G401 (cell line): Measurements from ENCODE around the gene AP5Z1. TPM values are rescaled to one million over a fixed set of nuclear protein-coding genes. Genes with fewer than 3 reads are reported as not detected.
"Not testable (repeated sequence)": the region's sequence is repeated elsewhere in the genome, so short reads cannot be mapped to it uniquely, and the experiment has no call there.

ENCODE experiments used
- DNase-seq: peaks from one replicate; pipeline ENCODE4 v3.0.0-alpha.2; 2015; ENCODE audit warnings: low spot score
- in situ Hi-C: cut with HindIII; loops from 2 replicates; pipeline ENCODE4 v1.10.0; 2016; ENCODE audit warnings: low sequenced_read_pairs, mixed read lengths
- total RNA-seq: library from RNA; depleted of rRNA; stranded (reverse); fragments of >200 nt; shearing (Covaris generic); gene quantifications from 2 replicates; pipeline ENCODE4 v1.2.3, GENCODE V29; 2014

Gene AP5Z1
- total RNA-seq, 1 experiment from 2014 or later = 53.5 TPM

DNA sequence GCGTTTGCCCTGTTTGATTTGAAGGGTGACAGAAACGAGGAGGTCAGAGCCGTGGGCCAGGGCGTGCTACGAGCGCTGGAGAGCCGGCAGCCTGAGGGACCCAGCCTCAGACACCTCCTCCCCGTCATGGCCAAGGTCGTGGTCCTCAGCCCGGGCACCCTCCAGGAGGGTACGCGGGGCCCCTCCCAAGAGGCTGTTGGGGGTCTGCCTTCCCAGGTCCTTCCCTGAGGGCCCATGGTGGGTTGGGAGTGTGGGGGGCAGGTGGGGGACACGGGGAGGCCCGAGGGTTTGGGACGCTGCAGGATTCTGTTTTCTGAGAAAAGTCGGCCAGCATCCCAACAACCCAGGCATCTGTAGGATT lies 7.8 kb downstream of the AP5Z1 start:
- DNase-seq = no peak
- in situ Hi-C loops = no loop called here

DNA sequence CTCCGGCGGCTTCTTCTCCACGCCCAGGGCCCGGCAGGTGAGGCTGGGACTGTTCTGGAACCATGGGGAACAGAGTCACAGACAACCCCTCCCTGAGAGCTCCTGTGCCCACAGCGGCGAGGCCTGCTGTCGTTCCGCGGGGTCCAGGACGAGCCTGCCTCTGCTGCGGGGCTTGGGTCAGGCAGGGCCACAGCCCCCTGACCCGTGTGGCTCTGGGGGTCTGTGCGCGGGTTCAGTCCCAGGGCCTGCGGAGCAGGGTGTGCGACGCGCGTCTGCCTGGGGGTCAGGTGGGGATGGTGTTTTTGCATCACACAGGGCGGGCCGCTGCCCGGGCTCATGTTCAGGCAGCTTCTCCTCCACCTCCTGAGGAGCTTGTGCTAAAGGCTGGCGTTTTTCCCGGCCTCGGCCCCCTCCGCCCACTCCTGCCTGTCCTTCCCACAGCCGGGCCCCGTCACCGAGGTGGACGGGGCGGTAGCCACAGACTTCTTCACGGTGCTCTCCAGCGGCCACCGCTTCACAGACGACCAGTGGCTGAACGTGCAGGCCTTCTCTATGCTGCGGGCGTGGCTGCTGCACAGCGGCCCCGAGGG lies 8.4 kb downstream of the AP5Z1 start:
- in situ Hi-C loops = no loop called here
- no peak for DNase-seq

DNA sequence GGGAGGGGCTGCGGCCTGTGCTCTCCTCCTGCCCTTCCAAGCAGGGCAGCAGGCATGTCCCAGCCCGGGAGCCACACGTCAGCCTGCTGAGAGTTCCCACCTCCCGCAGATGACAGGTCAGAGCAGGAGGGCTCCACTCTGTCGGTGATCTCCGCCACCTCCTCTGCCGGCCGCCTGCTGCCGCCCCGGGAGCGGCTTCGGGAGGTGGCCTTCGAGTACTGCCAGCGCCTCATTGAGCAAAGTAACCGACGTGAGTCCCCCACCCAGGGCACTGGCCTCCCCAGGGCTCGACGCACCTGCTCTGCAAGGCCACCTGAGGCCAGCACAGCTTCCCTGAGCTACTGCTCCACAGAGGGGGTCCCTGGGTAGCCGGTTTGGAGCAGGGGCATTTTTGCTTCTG lies 9.4 kb downstream of the AP5Z1 start:
- no peak for DNase-seq
- in situ Hi-C loops = no loop called here

DNA sequence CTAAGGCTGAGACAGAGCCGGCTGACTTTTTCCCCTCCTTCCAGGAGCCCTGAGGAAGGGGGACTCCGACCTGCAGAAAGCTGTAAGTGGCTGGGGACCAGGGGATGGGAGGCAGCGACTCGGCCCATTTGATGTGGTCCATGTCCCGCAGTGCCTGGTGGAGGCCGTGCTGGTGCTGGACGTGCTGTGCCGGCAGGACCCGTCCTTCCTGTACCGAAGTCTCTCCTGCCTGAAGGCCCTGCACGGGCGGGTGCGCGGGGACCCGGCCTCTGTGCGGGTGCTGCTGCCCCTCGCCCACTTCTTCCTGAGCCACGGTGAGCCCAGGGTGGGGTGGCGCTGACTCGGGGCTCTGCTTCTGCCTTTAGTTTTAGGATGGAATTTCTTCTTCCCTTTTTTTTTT lies 9.9 kb downstream of the AP5Z1 start:
- in situ Hi-C loops = no loop called here
- no peak for DNase-seq

DNA sequence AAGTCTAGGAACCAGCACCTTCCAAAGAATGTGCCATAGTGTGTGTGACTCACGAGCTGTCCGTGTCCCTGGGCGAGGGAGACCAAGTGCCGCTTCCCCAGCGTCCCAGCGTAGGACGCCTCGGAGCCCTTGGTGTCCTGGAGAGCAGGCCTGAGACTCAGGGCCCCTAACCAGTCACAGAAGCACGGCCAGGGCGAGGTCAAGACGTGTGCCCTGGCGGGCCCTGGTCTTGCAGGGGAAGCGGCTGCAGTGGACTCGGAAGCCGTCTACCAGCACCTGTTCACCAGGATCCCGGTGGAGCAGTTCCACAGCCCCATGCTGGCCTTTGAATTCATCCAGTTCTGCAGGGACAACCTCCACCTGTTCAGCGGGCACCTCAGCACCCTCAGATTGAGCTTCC lies 10.6 kb downstream of the AP5Z1 start:
- DNase-seq = no peak
- in situ Hi-C loops = no loop called here

DNA sequence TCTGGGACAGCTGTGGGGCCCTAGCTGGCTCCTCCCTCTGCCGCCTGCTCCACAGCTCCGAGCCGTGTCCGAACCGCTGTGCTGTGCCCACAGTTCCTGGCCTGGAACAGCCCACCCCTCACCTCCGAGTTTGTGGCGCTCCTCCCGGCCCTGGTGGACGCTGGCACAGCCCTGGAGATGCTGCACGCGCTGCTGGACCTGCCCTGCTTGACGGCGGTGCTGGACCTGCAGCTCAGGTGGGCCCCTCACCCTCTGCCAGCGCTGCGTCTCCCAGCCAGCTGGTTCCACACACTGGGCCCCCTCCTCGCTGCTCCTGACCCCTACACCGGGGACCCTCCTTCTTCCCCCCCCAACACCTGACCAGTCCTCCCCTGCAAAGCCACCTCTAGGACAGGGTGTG lies 12.1 kb downstream of the AP5Z1 start:
- in situ Hi-C loops = no loop called here

DNA sequence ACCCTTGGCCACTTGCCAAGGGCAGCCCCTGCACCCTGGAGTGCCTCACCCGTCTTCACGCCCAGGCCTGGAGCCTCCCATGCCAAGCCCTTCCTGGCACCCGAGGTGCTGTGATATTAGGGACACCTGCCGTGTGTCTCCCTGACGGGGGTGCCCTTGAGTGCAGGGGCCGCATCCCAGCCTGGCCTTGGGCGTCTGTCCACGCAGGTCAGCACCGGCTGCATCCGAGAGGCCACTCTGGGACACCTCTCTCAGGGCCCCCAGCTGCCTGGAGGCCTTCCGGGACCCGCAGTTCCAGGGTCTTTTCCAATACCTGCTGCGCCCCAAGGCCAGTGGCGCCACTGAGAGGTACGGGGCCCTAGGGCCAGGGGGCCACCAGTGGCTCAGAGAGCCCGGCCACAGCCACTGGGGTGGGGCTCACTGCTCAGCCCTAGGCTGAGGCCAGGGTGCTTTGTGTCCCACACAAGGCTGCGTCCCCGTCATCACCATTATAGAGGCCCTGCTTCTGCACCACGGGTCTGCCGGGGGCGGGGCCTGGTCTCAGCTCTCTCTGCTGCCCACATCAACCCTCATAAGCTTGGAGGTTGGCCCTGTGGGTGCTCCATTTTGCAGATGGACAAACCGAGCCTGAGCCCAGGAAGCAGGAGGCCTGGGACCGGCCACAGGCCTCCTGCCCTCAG lies 12.7 kb downstream of the AP5Z1 start:
- in situ Hi-C loops = no loop called here

More for the DNA sequence above, 12.1 kb downstream of the AP5Z1 start:
- no peak for DNase-seq

DNA sequence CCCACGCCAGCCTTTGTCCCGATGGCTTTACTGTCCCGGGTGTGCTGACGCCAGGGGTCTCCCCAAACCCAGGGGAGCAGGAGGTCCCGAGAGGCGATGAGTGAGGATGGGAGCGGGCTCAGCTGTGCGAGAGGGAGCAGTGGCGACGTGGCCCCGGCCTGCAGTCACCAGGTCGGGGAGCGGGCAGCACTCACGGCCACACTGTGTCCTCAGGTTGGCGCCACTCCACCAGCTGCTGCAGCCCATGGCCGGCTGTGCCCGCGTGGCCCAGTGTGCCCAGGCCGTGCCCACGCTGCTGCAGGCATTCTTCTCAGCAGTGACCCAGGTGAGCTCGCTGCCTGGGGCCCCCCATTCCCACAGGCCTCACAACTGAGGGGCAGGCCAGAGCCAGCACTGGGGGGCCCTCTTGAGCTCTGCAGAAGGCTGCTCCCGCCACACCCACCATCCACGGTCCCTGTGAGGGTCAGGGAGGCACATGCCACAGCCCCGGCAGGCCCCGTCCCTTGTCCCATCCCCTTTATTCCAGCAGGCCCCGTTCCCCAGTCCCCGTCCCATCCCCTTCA lies 13.3 kb downstream of the AP5Z1 start:
- in situ Hi-C loops = no loop called here
- no peak for DNase-seq

More for the DNA sequence above, 12.7 kb downstream of the AP5Z1 start:
- DNase-seq = no peak

DNA sequence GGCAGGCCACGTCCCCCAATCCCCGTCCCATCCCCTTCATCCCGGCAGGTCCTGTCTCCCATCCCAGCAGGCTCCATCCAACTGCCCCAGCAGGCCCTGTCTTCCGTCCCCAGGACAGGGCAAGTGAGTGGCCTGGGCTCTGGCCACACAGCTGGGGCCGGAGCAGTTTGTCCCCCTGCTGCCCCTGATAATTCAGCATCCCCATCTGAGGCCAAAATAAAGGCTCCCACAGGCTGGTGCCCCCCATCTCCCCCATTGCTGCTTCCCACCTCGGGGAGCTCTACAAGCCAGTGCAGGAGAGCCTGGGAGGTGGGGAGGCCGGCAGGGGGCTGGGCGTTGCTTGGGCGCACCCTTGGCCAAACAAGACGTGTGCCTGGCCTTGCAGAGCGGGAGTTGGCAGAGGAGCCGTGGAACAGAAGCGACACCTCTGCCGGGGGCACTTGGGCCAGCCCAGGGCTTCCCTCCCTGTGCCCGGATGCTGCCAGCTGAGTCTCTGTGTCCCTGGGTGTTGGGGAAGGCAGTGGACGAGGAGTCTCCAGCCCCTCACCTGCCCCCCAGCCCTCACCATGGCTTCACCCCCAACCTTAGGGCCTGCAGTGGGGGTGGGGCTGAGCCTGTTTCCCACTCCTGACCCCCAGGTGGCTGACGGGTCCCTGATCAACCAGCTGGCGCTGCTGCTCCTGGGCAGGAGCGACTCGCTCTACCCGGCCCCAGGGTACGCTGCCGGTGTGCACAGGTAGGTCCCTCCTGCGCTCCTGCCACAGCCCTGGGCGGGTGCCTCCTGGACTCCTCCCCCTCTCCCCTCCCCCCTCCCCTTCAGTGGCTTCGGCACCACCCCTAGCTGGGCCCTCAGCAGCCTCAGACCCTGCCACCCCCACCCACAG lies 14.0 kb downstream of the AP5Z1 start:
- in situ Hi-C loops = no loop called here
- DNase-seq = no peak

DNA sequence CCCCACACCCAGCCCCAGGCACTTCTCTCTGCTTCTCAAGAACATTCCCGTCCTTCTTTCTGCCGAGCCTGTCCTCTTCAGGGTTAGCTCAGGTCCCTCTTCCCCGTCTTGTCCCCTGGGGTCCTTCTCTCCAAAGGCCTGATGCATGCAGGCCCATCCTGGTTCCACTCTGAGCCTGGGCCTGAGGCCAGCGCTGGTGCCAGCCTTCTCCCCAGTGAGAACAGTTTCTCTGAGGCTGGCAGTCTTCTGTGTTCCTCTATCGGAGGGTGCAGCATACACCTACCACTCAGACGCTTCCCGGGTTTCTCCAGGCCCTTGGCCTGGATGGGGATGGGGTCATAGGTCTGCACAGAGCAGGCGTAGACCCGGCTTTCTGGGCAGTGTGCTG lies 14.6 kb downstream of the AP5Z1 start:
- in situ Hi-C loops = no loop called here
- peak; percentile 45 for DNase-seq

DNA sequence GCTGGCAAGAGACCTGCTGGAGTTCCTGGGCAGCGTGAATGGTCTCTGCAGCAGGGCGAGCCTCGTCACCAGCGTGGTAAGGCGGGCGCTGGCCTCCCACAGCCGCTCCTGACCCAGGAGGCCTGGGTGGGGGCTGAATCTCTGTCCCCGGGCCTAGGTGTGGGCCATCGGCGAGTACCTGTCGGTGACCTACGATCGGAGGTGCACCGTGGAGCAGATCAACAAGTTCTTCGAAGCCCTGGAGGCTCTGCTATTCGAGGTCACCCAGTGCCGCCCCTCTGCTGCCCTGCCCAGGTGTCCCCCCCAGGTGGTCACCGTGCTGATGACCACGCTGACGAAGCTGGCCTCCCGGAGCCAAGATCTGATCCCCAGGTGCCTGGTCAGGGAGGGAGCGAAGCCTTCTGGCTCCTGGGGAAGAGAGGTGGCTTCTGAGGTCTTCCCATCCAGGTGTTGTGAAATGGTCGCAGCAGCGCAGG lies 15.1 kb downstream of the AP5Z1 start:
- in situ Hi-C loops = no loop called here
- no peak for DNase-seq

DNA sequence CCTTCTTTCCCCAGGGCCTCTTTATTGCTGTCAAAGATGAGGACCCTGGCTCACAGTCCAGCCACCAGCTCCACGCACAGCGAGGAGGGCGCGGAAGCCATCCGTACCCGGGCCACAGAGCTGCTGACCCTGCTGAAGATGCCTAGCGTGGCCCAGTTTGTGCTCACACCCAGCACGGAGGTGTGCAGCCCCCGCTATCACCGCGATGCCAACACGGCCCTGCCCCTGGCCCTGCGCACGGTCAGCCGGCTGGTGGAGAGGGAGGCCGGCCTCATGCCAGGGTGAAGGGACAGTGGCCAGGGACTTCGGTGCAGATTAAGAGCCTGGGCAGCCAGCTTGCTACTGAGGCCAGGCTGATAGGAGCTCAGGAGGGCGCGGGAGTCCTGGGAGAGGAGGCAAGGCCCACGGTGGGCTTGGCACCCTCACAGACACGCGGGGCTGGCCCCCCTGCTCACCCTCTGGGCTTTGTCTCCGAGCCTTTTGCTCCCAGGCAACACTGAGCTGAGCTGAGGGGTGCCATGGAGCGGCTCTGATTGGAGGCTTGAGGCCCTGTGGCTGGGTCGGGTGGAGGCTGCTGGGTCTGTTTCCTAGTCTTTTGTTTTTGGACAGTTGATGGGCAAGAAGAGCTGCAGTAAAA lies 15.8 kb downstream of the AP5Z1 start:
- DNase-seq = peak; percentile 52
- in situ Hi-C loops = no loop called here

DNA sequence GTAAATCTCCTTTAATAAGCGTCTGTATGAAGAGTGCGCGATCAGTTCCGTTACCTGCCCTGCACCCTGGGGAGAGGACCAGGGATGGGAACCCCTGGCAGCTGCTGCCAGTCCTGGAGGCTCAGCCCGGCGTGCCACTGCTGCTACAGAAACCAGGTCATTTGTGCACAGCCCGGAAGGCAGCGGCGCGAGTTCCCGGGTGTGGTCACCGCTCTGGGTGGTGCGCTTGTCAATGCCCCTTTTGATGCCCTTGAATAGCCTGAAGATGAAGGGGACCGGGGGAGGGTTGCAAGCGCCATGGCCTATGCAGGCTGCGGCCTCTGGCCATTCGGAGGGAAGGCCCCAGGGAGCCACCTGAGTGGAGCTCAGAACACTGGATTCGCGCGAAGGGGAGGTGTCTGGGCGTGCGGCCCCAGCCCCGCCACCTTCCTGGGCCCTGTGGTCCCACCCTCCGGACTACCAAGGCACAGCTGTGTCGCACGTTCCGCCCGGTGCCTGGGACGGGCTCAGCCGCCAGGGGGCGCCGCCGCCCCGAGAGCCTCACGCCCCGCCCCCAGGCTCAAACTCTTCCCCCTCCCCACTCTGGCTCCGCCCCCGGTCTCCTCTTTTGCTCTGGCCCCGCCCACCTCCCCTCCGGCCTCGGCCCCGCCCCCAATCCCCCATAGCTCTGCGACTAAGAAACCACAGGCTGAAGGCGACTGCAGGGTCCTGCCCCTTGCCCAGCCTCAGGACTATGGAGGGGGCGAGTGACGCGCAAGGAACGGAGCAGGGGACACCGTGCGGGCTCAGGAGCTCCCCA lies 16.5 kb downstream of the AP5Z1 start:
- in situ Hi-C loops = no loop called here
- no peak for DNase-seq

DNA sequence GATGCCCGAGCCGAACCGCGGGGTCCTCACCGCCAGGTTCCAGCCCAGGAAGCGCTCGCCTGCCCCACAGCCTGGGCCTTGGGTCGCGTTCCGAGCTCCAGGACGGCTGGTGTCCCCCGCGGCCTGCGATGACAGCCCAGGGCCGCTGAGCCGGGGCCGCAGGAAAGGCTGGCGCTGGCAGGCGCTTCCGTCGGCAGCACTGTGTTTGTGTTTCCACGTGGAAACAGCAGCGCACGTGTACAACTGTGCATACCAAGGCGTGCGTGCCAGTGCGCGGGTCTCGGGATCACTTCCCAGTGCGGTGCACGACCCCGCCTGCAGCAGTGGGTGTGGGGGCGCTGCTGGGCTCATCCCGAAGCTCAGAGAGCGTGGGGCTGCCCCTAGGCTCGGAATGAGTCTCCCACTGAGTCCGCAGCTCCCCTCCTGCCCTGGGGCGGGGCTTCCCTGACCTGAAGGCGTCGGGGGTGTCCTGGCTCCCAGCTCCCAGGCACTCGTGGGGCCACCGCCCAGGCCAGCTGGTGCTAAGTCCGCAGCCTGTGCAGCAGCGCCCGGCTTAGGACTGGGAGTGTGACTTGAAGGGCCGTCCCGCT lies 17.2 kb downstream of the AP5Z1 start:
- no peak for DNase-seq
- in situ Hi-C loops = no loop called here

DNA sequence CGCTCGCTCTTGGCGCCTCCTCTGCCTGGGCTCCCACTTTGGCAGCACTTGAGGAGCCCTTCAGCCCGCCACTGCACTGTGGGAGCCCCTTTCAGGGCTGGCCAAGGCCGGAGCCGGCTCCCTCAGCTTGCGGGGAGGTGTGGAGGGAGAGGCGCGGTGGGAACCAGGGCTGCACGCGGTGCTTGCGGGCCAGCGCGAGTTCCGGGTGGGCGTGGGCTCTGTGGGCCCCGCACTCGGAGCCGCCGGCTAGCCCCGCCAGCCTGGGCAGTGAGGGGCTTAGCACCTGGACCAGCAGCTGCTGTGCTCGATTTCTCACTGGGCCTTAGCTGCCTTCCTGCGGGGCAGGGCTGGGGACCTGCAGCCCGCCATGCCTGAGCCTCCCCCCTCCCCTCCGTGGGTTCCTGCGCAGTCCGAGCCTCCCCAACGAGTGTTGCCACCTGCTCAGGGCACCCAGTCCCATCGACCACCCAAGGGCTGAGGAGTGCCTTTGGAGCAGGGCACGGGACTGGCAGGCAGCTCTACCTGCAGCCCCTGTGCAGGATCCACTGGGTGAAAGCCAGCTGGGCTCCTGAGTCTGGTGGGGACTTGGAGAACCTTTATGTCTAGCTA lies 18.1 kb downstream of the AP5Z1 start:
- not testable (repeated sequence) for DNase-seq

DNA sequence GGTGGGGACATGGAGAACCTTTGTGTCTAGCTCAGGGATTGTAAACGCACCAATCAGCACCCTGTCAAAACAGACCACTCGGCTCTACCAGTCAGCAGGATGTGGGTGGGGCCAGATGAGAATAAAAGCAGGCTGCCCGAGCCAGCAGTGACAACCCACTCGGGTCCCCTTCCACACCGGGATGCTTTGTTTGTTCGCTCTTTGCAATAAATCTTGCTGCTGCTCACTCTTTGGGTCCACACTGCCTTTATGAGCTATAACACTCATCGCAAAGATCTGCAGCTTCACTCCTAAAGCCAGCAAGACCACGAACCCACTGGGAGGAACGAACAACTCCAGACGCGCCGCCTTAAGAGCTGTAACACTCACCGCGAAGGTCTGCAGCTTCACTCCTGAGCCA lies 18.7 kb downstream of the AP5Z1 start:
- in situ Hi-C loops, DNase-seq: not testable (repeated sequence)

More for the DNA sequence above, 18.1 kb downstream of the AP5Z1 start:
- in situ Hi-C loops = not testable (repeated sequence)

DNA sequence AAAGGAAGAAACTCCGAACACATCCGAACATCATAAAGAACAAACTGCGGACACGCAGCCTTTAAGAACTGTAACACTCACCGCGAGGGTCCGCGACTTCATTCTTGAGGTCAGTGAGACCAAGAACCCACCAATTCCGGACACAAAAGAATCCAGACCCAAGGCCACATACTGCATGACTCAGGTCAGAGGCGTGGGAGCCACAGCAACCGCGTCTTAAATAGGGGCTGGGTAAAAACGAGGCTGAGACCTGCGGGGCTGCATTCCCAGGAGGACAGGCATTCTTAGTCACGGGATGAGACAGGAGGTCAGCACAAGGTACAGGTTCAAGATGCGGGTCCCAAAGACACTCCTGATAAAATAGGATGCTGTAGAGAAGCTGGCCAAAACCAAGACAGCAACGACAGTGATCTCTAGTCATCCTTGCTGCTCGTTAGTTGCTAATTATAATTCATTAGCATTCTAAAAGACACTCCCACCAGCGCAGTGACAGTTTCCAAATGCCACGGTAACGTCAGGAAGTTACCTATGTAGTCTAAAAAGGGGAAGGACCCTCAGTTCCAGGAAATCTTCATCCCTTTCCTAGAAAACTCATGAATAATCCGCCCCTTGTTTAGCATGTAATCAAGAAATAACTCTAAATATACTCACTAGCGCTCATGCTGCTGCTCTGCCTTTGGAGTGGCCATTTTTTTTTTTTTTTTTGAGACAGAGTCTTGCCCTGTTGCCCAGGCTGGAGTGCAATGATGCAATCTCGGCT lies 19.3 kb downstream of the AP5Z1 start:
- in situ Hi-C loops = no loop called here
- DNase-seq = no peak
